ENCODE measurements around the gene FGF23.
A peak's percentile ranks its signal among the peaks of the same experiment; 100 is the strongest.
"Not testable (repeated sequence)": the region's sequence is repeated elsewhere in the genome, so short reads cannot be mapped to it uniquely, and the experiment has no call there.

The FGF23 gene
- 0 to 0.11 (median 0) reads per million in 9 experiments for total RNA-seq

DNA sequence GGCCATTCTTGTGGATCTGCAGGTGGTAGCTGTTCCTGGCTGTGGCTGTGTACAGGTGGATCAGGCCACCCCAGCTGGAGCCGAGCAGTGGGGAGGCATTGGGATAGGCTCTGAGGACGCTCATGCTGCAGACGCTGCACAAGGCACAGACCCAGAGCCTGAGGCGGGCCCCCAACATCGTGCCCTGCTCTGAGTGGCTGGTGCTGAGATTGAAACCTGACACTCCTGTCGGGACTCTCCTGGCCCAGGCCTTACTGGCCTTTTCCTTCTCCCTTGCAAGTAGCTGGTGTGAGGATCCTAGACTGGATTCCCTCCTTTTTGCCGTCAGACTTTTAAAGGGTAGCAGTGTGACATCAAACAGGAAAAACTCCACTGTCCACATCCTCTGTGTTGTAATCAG lies at the start of gene FGF23:
FGF23 (minus strand) TSS at position 308 of the 400 bp plus-strand sequence; CDS start at position 178, 130 bp downstream.
- Mint-ChIP-seq H3K4me3 (no peak within 1 kb of the TSS), H3K9me3 (no peaks in the 10 kb centered on the region), H3K4me1 (ENCODE audit: low read depth in 2 of 2) (no peaks in the 10 kb centered on the region), H3K36me3 (ENCODE audit: insufficient read depth) (no peaks in the 10 kb centered on the region), H3K27me3 (peaks cover 32 to 62% of the 10 kb centered on the region in 2 donors), H3K27ac (no peak within 1 kb of the TSS)
- no peak for DNase-seq
- no peak for ATAC-seq (replicated peaks)

DNA sequence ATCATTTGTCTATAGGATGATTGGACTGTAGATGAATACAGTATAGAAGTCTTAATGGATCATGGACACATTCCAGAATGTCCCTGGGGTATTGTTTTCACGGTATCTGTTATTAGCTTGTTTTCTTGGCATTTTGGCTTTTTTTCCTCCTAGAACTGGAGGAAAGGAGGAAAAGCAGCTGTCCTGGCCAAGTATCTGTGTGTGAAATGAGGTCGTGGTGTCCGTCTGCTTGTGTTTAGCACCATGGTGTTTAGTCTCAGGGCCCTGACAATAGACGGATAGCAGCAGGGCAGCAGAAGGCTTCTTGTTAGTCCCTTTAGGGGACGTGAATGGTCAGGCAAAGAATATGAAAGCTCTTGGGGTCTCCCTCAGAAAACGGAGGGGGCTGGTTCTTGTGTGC lies 44.9 kb upstream of the FGF23 start:
- Mint-ChIP-seq H3K4me1 (ENCODE audit: low read depth in 2 of 2) (no peaks in the 10 kb centered on the region), H3K27ac (no peak overlapping the region), H3K4me3 (no peak overlapping the region), H3K36me3 (ENCODE audit: insufficient read depth) (no peaks in the 10 kb centered on the region), H3K27me3 (peaks cover 13 to 27% of the 10 kb centered on the region in 2 donors), H3K9me3 (no peaks in the 10 kb centered on the region)
- DNase-seq = no peak
- no peak for ATAC-seq (replicated peaks)

DNA sequence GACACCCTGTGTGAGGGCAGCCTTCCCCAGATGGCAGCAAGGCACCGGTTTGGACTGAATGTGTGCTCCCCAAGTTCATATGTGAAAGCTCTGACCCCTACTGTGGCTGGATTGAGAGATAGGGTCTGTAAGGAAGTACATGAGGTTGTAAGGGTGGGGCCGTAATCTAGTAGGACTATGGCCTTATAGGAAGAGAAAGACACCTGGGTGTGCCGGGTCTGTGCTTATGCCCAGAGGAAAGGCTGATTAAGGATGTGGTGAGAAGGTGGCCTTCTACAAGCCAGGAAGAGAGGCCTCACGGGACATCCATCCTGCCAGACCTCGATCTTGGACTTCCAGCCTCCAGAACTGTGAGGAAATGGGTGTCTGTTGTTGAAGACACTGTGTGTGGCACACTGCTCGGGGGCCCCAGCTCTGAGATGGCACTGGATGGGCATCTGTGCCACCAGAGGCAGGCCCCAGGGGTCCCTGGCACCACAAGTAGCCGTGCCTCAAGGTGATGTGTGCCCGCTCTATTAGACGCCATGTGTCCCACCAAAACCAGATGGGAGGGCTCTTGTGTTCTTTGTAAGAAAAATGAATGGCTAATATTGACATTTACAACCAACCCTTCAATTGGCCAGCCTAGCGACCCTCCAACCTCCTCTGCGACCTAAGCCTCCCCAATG lies 44.1 kb upstream of the FGF23 start:
- Mint-ChIP-seq H3K4me3 (no peak overlapping the region), H3K4me1 (ENCODE audit: low read depth in 2 of 2) (no peaks in the 10 kb centered on the region)
- ATAC-seq (replicated peaks) = no peak

DNA sequence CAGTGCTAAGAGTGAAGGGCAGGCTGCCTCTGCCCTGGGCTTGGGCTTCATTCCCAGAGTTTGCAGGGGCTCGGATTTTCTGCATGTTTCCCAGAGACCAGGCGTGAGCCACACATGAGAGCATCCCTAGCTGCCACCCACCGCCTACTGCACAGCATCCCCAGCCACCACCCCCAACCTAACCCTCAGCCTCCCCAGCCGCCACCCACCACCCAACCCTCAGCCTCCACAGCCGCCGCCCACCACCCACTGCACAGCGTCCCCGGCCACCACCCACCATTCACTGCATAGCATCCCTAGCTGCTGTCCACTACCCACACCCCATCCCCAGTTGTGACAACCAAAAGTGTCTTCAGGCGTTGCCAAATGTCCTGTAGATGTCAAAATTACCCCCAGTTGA lies 43.5 kb upstream of the FGF23 start:
- Mint-ChIP-seq H3K36me3 (ENCODE audit: insufficient read depth) (no peaks in the 10 kb centered on the region), H3K4me1 (ENCODE audit: low read depth in 2 of 2) (no peaks in the 10 kb centered on the region), H3K27ac (no peak overlapping the region), H3K4me3 (no peak overlapping the region), H3K9me3 (no peaks in the 10 kb centered on the region), H3K27me3 (peaks cover 3 to 14% of the 10 kb centered on the region in 2 donors)
- DNase-seq (no peak), ATAC-seq (replicated peaks) (no peak)

More for the DNA sequence above, 44.1 kb upstream of the FGF23 start:
- Mint-ChIP-seq H3K36me3 (ENCODE audit: insufficient read depth) (no peaks in the 10 kb centered on the region), H3K9me3 (no peaks in the 10 kb centered on the region), H3K27me3 (peaks cover 10 to 20% of the 10 kb centered on the region in 2 donors), H3K27ac (no peak overlapping the region)
- no peak for DNase-seq

DNA sequence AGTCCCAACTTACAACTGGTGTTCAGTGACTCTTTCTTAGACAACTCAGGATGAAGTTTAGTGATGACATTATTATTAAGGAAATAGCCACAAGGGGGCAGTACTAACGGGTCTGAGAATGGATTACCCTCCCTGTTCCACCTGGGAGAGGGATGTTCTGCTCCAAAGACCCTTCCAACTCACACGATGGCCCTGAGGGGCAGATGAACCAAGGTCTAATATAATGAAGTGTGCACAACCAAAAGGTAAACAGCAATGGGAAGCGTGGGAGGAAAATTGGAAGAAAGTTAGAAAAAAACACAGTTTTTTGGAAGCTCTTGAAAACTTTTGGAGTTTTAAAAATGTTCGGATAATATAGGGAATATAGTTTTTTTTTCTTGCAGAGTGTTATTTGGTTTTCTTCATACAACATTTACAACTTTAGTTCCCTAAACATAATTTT lies 42.1 kb upstream of the FGF23 start:
- Mint-ChIP-seq H3K4me3 (no peak overlapping the region), H3K9me3 (no peaks in the 10 kb centered on the region), H3K36me3 (ENCODE audit: insufficient read depth) (no peaks in the 10 kb centered on the region), H3K4me1 (ENCODE audit: low read depth in 2 of 2) (no peaks in the 10 kb centered on the region), H3K27ac (no peak overlapping the region), H3K27me3 (peaks cover 6 to 23% of the 10 kb centered on the region in 2 donors)
- ATAC-seq (replicated peaks) (no peak), DNase-seq (peak; percentile 10 to 27 (median 18))

DNA sequence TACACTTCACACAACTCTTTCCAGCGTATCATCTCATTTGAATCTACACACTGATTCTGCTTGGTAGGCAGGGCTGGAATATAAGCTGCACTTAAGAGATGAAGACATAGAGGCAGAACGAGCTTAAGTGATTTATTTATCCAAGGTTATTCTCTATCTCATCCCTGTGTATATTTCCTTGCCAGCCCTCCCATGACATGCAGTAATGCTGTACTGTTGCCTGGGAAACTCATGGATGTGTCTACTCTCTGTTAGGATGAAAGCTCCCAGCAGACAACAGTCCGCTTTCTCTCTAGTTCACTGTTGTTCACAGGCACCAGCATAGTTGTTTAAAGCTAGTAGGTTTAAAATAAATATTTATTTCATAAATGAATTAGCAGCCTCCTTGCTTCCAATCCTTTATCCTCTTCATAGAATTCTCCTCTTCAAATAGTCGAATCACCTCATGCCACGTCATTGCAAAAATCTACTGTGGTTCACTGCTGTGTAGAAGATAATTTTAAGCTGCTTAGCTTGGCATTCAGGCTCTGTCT lies 40.7 kb upstream of the FGF23 start:
- ATAC-seq (replicated peaks) = no peak
- Mint-ChIP-seq H3K9me3 (no peaks in the 10 kb centered on the region), H3K27ac (no peak overlapping the region), H3K4me1 (ENCODE audit: low read depth in 2 of 2) (peaks cover 2 to 4% of the 10 kb centered on the region in 2 donors), H3K27me3 (peaks cover 20 to 38% of the 10 kb centered on the region in 2 donors), H3K36me3 (ENCODE audit: insufficient read depth) (no peaks in the 10 kb centered on the region), H3K4me3 (no peak overlapping the region)
- no peak for DNase-seq

DNA sequence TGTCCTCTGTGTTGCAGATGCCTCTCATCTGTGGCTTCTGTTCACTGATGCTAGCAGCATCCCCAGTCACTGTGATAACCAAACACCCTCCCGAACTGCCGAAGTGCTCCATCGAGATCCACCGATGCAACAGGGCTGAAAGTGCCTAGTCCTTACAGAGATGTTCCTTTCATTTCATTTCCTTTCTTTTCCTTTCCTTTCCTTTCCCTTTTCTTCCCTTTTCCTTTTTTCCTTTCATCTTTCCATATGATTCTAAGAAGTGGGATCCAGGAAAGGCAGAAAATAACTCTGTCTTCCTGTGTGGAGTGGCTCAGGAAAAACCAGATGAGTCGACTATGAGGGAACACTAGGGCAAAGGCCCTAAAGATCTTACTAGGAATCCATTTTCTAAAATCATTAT lies 39.4 kb upstream of the FGF23 start:
- H3K27me3 Mint-ChIP-seq = peaks cover 30 to 47% of the 10 kb centered on the region in 2 donors
- H3K4me3 Mint-ChIP-seq = no peak overlapping the region
- ATAC-seq (replicated peaks) (no peak), DNase-seq (no peak)
- H3K36me3 Mint-ChIP-seq (ENCODE audit: insufficient read depth) = no peaks in the 10 kb centered on the region
- peaks cover 5 to 7% of the 10 kb centered on the region in 2 donors for H3K4me1 Mint-ChIP-seq (ENCODE audit: low read depth in 2 of 2)
- no peaks in the 10 kb centered on the region for H3K9me3 Mint-ChIP-seq
- H3K27ac Mint-ChIP-seq = no peak overlapping the region

DNA sequence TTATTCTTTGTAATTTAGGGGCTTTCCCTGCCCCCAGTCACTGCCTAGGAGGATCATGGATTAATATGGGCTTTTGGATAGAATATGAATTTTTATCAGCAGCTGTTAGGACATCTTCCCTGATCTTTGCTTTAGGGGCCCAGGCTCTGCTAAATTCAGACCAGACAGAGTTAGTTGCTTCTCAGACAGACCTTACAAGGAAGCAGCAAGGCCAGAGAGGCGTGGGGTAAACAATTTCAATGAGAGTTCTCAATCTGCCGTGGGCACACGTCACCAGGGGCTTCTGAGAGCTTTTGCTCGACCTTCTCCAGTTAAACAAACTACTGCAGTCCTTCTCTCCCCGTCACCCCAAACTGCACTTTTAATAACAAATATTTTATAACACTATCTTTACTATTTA lies 38.4 kb upstream of the FGF23 start:
- ATAC-seq (replicated peaks) (no peak), DNase-seq (no peak)
- Mint-ChIP-seq H3K36me3 (ENCODE audit: insufficient read depth) (no peaks in the 10 kb centered on the region), H3K4me3 (no peak overlapping the region), H3K4me1 (ENCODE audit: low read depth in 2 of 2) (peaks cover 5 to 7% of the 10 kb centered on the region in 2 donors), H3K27me3 (peaks cover 33 to 47% of the 10 kb centered on the region in 2 donors), H3K9me3 (no peaks in the 10 kb centered on the region), H3K27ac (no peak overlapping the region)

DNA sequence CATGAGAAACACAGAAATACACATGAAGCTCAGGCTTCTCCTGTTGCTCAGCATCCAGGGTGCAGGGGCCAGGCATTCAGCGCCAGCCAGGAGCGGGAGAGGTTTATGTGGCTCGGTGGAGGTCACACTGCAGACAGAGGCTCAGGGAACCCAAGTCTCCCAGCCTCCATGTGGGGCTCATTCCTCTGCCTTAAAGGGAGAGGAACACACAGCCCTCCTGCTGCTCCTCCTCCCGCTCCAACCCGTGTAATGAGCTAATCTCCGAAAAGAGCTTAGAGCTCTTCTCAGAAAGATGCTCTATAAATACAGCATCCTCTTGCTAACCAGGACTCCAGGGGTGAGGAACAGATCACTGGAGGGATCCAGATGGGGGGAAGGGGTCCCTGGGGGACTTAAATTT lies 37.9 kb upstream of the FGF23 start:
- Mint-ChIP-seq H3K27me3 (peaks cover 34 to 47% of the 10 kb centered on the region in 2 donors), H3K9me3 (no peaks in the 10 kb centered on the region), H3K27ac (no peak overlapping the region), H3K36me3 (ENCODE audit: insufficient read depth) (no peaks in the 10 kb centered on the region), H3K4me3 (no peak overlapping the region), H3K4me1 (ENCODE audit: low read depth in 2 of 2) (peaks cover 5 to 7% of the 10 kb centered on the region in 2 donors)
- DNase-seq (no peak), ATAC-seq (replicated peaks) (no peak)

DNA sequence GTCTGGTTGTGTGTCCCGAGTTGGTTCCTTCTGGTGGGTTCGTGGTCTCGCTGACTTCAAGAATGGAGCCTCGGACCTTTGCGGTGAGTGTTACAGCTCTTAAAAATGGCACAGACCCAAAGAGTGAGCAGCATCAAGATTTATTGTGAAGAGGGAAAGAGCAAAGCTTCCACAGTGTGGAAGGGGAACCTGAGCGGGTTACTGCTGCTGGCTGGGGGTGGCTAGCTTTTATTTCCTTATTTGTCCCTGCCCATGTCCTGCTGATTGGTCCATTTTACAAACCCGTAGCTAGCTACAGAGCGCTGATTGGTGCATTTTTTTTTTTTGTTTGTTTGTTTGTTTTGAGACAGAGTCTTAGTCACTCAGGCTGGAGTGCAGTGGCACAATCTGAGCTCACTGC lies 36.8 kb upstream of the FGF23 start:
- Mint-ChIP-seq H3K36me3 (ENCODE audit: insufficient read depth) (no peaks in the 10 kb centered on the region), H3K4me1 (ENCODE audit: low read depth in 2 of 2) (peaks cover 5 to 7% of the 10 kb centered on the region in 2 donors), H3K27me3 (peaks cover 46 to 50% of the 10 kb centered on the region in 2 donors), H3K9me3 (no peaks in the 10 kb centered on the region), H3K4me3 (no peak overlapping the region), H3K27ac (no peak overlapping the region)
- DNase-seq = no peak
- no peak for ATAC-seq (replicated peaks)

DNA sequence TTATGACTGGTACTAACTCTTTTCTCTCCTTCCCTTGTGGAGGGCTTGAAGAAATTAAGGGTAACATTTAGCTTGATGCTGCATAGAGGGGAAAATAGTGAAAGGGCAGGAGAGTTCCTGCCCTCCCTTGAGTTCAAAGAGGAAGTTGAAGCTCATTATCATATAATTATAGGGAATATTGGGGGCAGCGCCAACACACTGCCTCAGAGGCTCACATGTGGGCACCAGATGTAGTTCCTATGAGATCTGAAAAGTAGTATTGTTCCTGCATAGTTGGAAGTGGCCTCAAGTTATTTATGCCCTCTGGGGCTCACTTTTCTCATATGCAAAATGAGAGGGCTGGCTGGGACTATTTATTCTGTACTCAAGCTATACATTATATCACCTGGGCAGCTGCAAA lies 33.0 kb upstream of the FGF23 start:
- Mint-ChIP-seq H3K27me3 (peaks cover 45 to 49% of the 10 kb centered on the region in 2 donors), H3K36me3 (ENCODE audit: insufficient read depth) (no peaks in the 10 kb centered on the region), H3K27ac (no peak overlapping the region), H3K4me1 (ENCODE audit: low read depth in 2 of 2) (peaks cover 5 to 7% of the 10 kb centered on the region in 2 donors), H3K9me3 (no peaks in the 10 kb centered on the region), H3K4me3 (no peak overlapping the region)
- DNase-seq (no peak), ATAC-seq (replicated peaks) (no peak)

DNA sequence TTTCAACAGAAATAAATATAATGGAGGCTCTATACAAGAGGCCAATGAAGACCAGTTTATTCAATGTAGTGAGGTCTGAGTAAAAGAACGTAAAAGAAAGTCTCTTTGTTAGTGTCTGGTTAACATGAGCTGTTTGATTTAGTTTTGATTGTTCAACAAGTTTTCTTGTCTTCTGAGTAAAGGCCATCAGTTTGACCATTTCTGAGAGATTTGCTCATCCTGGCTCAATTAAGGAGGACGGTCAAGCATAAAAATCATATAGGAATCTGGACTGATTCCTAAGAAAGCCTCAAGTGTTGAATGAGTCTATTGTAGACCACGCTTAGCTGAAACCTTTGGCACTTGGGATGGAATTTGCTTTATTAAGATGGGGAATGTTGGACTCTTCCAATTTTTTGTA lies 32.5 kb upstream of the FGF23 start:
- Mint-ChIP-seq H3K27ac (no peak overlapping the region), H3K4me1 (ENCODE audit: low read depth in 2 of 2) (peaks cover 5 to 7% of the 10 kb centered on the region in 2 donors), H3K27me3 (peaks cover 40 to 46% of the 10 kb centered on the region in 2 donors), H3K4me3 (no peak overlapping the region), H3K36me3 (ENCODE audit: insufficient read depth) (no peaks in the 10 kb centered on the region), H3K9me3 (no peaks in the 10 kb centered on the region)
- DNase-seq (no peak), ATAC-seq (replicated peaks) (no peak)

DNA sequence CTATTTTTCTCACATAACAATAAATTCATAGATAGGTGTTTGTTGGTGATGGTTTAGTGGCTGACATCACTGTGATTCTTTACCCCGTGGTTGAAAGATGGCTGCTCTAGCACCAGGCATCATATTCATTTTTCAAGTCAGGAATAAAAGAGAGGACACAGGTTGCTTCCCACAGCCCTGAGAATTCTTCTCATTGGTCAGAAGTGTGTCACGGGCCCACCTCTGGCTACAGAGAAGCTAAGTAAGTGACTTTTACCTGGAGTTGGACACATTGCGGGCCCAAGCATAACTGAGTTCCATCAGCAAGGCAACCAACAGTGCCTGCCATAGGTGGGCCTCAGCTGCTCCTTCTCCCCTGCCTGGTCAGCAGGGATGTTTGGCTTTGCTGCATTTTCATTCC lies 27.6 kb upstream of the FGF23 start:
- H3K27me3 Mint-ChIP-seq = peaks cover 21 to 25% of the 10 kb centered on the region in 2 donors
- ATAC-seq (replicated peaks) (no peak), DNase-seq (no peak)
- no peaks in the 10 kb centered on the region for H3K4me1 Mint-ChIP-seq (ENCODE audit: low read depth in 2 of 2)
- H3K9me3 Mint-ChIP-seq = no peaks in the 10 kb centered on the region
- H3K27ac Mint-ChIP-seq = no peak overlapping the region
- H3K36me3 Mint-ChIP-seq (ENCODE audit: insufficient read depth) = no peaks in the 10 kb centered on the region
- no peak overlapping the region for H3K4me3 Mint-ChIP-seq

DNA sequence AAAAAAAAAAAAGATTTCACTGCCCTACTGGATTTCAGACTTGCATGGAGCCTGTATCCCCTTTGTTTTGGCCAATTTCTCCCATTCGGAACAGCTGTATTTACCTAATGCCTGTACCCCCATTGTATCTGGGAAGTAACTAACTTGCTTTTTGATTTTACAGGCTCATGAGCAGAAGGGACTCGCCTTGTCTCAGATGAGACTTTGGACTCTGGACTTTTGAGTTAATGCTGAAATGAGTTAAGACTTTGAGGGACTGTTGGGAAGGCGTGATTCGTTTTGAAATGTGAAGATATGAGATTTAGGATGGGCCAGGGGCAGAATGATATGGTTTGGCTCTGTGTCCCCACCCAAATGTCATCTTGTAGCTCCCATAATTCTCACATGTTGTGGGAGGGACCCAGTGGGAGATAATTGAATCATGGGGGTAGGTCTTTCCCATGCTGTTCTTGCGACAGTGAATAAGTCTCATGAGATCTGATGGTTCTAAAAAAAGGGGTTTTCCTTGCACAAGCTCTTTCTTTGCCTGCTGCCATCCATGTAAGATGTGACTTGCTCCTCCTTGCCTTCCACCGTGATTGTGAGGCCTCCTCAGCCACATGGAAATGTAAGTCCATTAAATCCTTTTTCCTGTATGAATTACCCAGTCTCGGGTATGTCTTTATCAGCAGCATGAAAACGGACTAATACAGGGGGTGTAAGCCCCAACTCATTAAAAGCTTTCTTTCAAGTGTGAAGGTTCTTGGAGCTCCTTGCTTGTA lies 25.5 kb upstream of the FGF23 start:
- H3K9me3 Mint-ChIP-seq; H3K4me1 Mint-ChIP-seq (ENCODE audit: low read depth in 2 of 2); ATAC-seq (replicated peaks); H3K36me3 Mint-ChIP-seq (ENCODE audit: insufficient read depth); H3K27ac Mint-ChIP-seq; H3K4me3 Mint-ChIP-seq; DNase-seq: not testable (repeated sequence)
- H3K27me3 Mint-ChIP-seq = peaks cover 20 to 29% of the 10 kb centered on the region in 2 donors

Measured in effector memory CD8-positive, alpha-beta T cell (primary cell).